ENCODE measurements around the gene DLGAP5.

DLGAP5 gene

GRCh38 chr14:55122440-55122986 lies 68.9 kb downstream of the DLGAP5 start:
- TF ChIP-seq, protein P1, sequence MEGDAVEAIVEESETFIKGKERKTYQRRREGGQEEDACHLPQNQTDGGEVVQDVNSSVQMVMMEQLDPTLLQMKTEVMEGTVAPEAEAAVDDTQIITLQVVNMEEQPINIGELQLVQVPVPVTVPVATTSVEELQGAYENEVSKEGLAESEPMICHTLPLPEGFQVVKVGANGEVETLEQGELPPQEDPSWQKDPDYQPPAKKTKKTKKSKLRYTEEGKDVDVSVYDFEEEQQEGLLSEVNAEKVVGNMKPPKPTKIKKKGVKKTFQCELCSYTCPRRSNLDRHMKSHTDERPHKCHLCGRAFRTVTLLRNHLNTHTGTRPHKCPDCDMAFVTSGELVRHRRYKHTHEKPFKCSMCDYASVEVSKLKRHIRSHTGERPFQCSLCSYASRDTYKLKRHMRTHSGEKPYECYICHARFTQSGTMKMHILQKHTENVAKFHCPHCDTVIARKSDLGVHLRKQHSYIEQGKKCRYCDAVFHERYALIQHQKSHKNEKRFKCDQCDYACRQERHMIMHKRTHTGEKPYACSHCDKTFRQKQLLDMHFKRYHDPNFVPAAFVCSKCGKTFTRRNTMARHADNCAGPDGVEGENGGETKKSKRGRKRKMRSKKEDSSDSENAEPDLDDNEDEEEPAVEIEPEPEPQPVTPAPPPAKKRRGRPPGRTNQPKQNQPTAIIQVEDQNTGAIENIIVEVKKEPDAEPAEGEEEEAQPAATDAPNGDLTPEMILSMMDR (conservative IDR thresholded peaks at IDR 0.05; ENCODE audit: low read depth, low read length): no peak
- DNase-seq (ENCODE audit: low read depth): peak; percentile 60
- no peak overlapping the region for H3K4me3 ChIP-seq (ENCODE audit: low read depth, low read length)

- DNase-seq (ENCODE audit: low read depth): no peak
- TF ChIP-seq, protein P1 (conservative IDR thresholded peaks at IDR 0.05; ENCODE audit: low read depth, low read length): no peak
- H3K4me3 ChIP-seq (ENCODE audit: low read depth, low read length): no peak overlapping the region
Observed at GRCh38 chr14:55121628-55122439, 69.6 kb downstream of the DLGAP5 start.

GRCh38 chr14:55120571-55121495 lies 70.6 kb downstream of the DLGAP5 start:
- DNase-seq (ENCODE audit: low read depth): no peak
- H3K4me3 ChIP-seq (ENCODE audit: low read depth, low read length): no peak overlapping the region
- TF ChIP-seq, protein P1 (conservative IDR thresholded peaks at IDR 0.05; ENCODE audit: low read depth, low read length): no peak

DNA sequence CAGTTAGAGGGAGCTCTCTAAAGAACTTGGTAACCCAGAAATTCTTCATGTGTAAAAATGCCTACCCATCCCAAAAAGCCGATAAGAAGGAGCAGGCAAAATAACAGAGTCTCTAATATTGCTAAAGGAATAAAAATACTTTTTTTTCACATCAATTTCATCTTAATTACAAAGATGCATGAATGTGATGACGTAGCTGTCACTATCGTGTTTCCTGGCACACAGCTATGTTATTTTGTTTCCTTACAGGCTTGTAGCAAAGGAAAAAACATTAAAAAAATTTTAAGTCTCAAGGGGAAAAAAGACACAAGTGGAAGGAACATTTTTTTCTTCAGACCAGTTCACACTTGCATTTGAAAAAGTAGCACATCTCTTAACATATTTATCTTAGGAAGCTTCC lies 72.6 kb downstream of the DLGAP5 start:
- DNase-seq (ENCODE audit: low read depth): no peak
- H3K4me3 ChIP-seq (ENCODE audit: low read depth, low read length): no peak overlapping the region
- TF ChIP-seq, protein P1 (conservative IDR thresholded peaks at IDR 0.05; ENCODE audit: low read depth, low read length): no peak

GRCh38 chr14:55117803-55118441 lies 73.5 kb downstream of the DLGAP5 start:
- DNase-seq (ENCODE audit: low read depth): peak; percentile 60
- H3K4me3 ChIP-seq (ENCODE audit: low read depth, low read length): no peak overlapping the region
- TF ChIP-seq, protein P1 (conservative IDR thresholded peaks at IDR 0.05; ENCODE audit: low read depth, low read length): no peak

GRCh38 chr14:55116246-55117030 lies 74.9 kb downstream of the DLGAP5 start:
- no peak for DNase-seq (ENCODE audit: low read depth)
- TF ChIP-seq, protein P1 (conservative IDR thresholded peaks at IDR 0.05; ENCODE audit: low read depth, low read length): no peak

More at GRCh38 chr14:55116246-55117030, 74.9 kb downstream of the DLGAP5 start:
- H3K4me3 ChIP-seq (ENCODE audit: low read depth, low read length): no peak overlapping the region

Data from choroid plexus epithelial cell (primary cell).